ENCODE measurements around the gene NNT. TPM values are rescaled to one million over a fixed set of nuclear protein-coding genes. Genes with fewer than 3 reads are reported as not detected.
"Not testable (repeated sequence)": the region's sequence is repeated elsewhere in the genome, so short reads cannot be mapped to it uniquely, and the experiment has no call there.

Gene NNT
- total RNA-seq: 157 TPM

GRCh38 chr5:43602461-43603343 is at the start of gene NNT:
NNT (plus strand) TSS chr5:43603180; CDS start chr5:43609196, 6,016 bp downstream.
- DNase-seq: peak; percentile 68

GRCh38 chr5:43553381-43553780 is 49.6 kb upstream of the NNT start:
- DNase-seq: no peak

GRCh38 chr5:43554497-43554896 is 48.5 kb upstream of the NNT start:
- no peak for DNase-seq

GRCh38 chr5:43555895-43556606 is 46.9 kb upstream of the NNT start:
- DNase-seq: peak; percentile 49

- not testable (repeated sequence) for DNase-seq
Measured at GRCh38 chr5:43556607-43556856, 46.4 kb upstream of the NNT start.

GRCh38 chr5:43556857-43557542 is 46.0 kb upstream of the NNT start, which contains the start of gene PAIP1:
PAIP1 (minus strand) TSS chr5:43557077; CDS start chr5:43556846, 231 bp downstream.
- DNase-seq: peak; percentile 86

- no peak for DNase-seq
Measured at GRCh38 chr5:43560128-43560527, 42.9 kb upstream of the NNT start.

- no peak for DNase-seq
Measured at GRCh38 chr5:43561356-43561755, 41.6 kb upstream of the NNT start.

GRCh38 chr5:43563321-43563720 is 39.7 kb upstream of the NNT start:
- DNase-seq: no peak

- no peak for DNase-seq
Measured at GRCh38 chr5:43564289-43564850, 38.6 kb upstream of the NNT start.

GRCh38 chr5:43565043-43565442 is 37.9 kb upstream of the NNT start:
- DNase-seq: no peak

GRCh38 chr5:43567967-43568366 is 35.0 kb upstream of the NNT start:
- no peak for DNase-seq

GRCh38 chr5:43569236-43569746 is 33.7 kb upstream of the NNT start:
- DNase-seq: no peak

- DNase-seq: no peak
Measured at GRCh38 chr5:43570450-43571158, 32.4 kb upstream of the NNT start.

GRCh38 chr5:43571237-43571636 is 31.7 kb upstream of the NNT start:
- DNase-seq: no peak

- DNase-seq: no peak
Measured at GRCh38 chr5:43572357-43572756, 30.6 kb upstream of the NNT start.

- no peak for DNase-seq
Measured at GRCh38 chr5:43573058-43573457, 29.9 kb upstream of the NNT start.

GRCh38 chr5:43580402-43581210 is 22.4 kb upstream of the NNT start:
- not testable (repeated sequence) for DNase-seq

- no peak for DNase-seq
Measured at GRCh38 chr5:43581398-43581797, 21.6 kb upstream of the NNT start.

GRCh38 chr5:43582082-43583005 is 20.6 kb upstream of the NNT start:
- no peak for DNase-seq

Measured in occipital lobe (tissue), 2 donors.